ENCODE data around the gene MYH11. TPM values are rescaled to one million over a fixed set of nuclear protein-coding genes. Genes with fewer than 3 reads are reported as not detected.

MYH11 gene
- total and polyA plus RNA-seq, 2 donors (not counting 1 experiment from before 2014, with no cell fraction given): 1.3 to 14.5 TPM

DNA sequence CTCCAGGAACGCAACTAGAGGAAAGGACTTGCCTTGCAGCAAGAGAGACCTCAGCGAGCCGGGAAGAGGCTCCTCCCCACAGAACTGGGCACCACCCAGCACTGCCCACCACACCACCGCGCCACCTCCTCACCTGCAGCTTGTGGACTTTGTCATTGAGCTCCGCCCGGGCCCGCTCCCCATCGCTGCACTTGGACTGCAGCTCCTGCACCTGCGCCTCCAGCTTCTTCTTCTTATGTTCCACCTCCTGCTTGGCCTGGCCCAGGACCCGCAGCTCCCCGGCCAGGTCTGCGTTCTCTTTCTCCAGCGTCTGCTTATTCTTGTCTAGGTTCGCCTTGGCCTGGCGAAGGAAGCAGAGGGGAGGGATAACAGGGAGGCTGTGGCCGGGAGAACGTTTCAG is 130.1 kb downstream of the MYH11 start:
- Histone ChIP-seq H4K20me1 (ENCODE audit: control insufficient read depth, extremely low read depth, insufficient read depth, low read length) (no peaks in the 10 kb centered on the region), H3K9me3 (ENCODE audit: control insufficient read depth, insufficient read depth, low read depth, low read length) (no peaks in the 10 kb centered on the region), H3K36me3 (ENCODE audit: control insufficient read depth, insufficient read depth, low read length) (peaks cover 3% of the 10 kb centered on the region), H2AFZ (ENCODE audit: low read length) (no peak overlapping the region), H3K27ac (ENCODE audit: insufficient read depth, low read length) (no peak overlapping the region), H3K9ac (ENCODE audit: insufficient read depth, low read length) (no peak overlapping the region), H3K4me3 (replicated peaks in 1 of 4; ENCODE audit: control extremely low read depth in 1 of 4, insufficient read depth in 1 of 4, low read depth in 3 of 4, low read length in 4 of 4) (no peak overlapping the region), H3K27me3 (ENCODE audit: control insufficient read depth, insufficient read depth, low read length) (no peaks in the 10 kb centered on the region), H3K4me2 (ENCODE audit: extremely low read depth, insufficient read depth, low read length) (no peak overlapping the region), H3K79me2 (ENCODE audit: control insufficient read depth, insufficient read depth, low read length) (no peaks in the 10 kb centered on the region), H3K4me1 (ENCODE audit: control insufficient read depth, extremely low read depth, insufficient read depth, low read length) (no peaks in the 10 kb centered on the region)
- TF ChIP-seq EZH2 (IDR thresholded peaks at IDR 0.05; ENCODE audit: low read length, missing control alignments): no peak
- TF ChIP-seq, protein P1, sequence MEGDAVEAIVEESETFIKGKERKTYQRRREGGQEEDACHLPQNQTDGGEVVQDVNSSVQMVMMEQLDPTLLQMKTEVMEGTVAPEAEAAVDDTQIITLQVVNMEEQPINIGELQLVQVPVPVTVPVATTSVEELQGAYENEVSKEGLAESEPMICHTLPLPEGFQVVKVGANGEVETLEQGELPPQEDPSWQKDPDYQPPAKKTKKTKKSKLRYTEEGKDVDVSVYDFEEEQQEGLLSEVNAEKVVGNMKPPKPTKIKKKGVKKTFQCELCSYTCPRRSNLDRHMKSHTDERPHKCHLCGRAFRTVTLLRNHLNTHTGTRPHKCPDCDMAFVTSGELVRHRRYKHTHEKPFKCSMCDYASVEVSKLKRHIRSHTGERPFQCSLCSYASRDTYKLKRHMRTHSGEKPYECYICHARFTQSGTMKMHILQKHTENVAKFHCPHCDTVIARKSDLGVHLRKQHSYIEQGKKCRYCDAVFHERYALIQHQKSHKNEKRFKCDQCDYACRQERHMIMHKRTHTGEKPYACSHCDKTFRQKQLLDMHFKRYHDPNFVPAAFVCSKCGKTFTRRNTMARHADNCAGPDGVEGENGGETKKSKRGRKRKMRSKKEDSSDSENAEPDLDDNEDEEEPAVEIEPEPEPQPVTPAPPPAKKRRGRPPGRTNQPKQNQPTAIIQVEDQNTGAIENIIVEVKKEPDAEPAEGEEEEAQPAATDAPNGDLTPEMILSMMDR (conservative IDR thresholded peaks at IDR 0.05 in 1 of 2, IDR thresholded peaks at IDR 0.05 in 1 of 2; ENCODE audit: low read depth in 1 of 2, low read length in 2 of 2): no peak
- DNase-seq (ENCODE audit: low read depth in 2 of 2): no peak

DNA sequence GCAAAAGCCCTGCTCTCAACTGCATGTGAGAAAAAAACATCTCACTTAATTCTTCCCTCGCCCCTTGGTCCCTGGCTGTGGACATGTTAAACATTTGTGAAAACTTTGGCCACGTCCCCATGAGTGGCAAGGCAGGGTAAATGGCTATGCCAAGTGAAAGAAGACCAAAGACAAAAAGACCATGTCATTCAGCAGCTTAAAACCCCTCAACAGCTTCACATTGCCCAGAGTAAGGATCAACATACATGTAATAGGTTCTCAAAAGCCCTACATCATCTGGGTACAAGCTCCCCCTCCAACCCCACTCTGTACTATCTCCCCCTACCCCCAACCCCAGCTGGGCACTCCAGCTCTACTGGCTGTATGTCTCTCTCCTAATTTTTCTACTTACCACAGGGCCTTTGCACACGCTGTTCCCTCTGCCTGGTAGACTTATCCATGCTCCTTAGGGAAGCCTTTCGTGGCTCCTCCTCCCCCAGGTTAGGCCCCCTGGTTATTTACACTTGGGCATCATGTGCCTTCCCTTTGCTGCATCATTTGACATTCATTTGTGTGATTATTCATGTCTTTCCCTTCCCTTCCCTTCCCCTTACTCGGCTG is 131.1 kb downstream of the MYH11 start:
- Histone ChIP-seq H2AFZ (ENCODE audit: low read length) (no peak overlapping the region), H3K27me3 (ENCODE audit: control insufficient read depth, insufficient read depth, low read length) (no peaks in the 10 kb centered on the region), H3K4me2 (ENCODE audit: extremely low read depth, insufficient read depth, low read length) (no peak overlapping the region), H3K4me3 (replicated peaks in 1 of 4; ENCODE audit: control extremely low read depth in 1 of 4, insufficient read depth in 1 of 4, low read depth in 3 of 4, low read length in 4 of 4) (no peak overlapping the region), H3K36me3 (ENCODE audit: control insufficient read depth, insufficient read depth, low read length) (peaks cover 3% of the 10 kb centered on the region), H4K20me1 (ENCODE audit: control insufficient read depth, extremely low read depth, insufficient read depth, low read length) (no peaks in the 10 kb centered on the region), H3K9ac (ENCODE audit: insufficient read depth, low read length) (no peak overlapping the region), H3K9me3 (ENCODE audit: control insufficient read depth, insufficient read depth, low read depth, low read length) (no peaks in the 10 kb centered on the region), H3K27ac (ENCODE audit: insufficient read depth, low read length) (no peak overlapping the region), H3K4me1 (ENCODE audit: control insufficient read depth, extremely low read depth, insufficient read depth, low read length) (no peaks in the 10 kb centered on the region), H3K79me2 (ENCODE audit: control insufficient read depth, insufficient read depth, low read length) (no peaks in the 10 kb centered on the region)
- no peak for DNase-seq (ENCODE audit: low read depth in 2 of 2)
- TF ChIP-seq EZH2 (IDR thresholded peaks at IDR 0.05; ENCODE audit: low read length, missing control alignments): no peak
- TF ChIP-seq, protein P1 (conservative IDR thresholded peaks at IDR 0.05 in 1 of 2, IDR thresholded peaks at IDR 0.05 in 1 of 2; ENCODE audit: low read depth in 1 of 2, low read length in 2 of 2): no peak

DNA sequence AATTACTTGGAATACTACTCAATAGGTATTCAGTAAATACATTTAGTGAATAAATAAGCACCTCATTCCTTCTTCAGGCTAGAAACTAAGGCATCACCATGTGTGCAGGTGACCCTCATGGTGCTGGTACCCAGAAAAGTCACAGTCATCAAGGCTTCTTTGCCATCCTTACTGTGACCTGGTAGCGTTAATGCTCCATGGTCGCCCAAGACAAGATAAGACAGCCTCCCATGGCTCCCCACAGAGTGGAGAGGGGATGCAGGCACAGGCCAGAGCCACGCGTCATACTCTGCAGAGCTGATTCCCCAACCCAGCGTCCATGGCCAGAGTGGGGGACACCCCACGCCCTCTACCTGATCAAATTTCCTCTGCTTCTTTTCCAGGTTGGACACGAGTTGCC is 133.0 kb downstream of the MYH11 start:
- DNase-seq (ENCODE audit: low read depth in 2 of 2): no peak
- Histone ChIP-seq H3K9me3 (ENCODE audit: control insufficient read depth, insufficient read depth, low read depth, low read length) (no peaks in the 10 kb centered on the region), H2AFZ (ENCODE audit: low read length) (no peak overlapping the region), H4K20me1 (ENCODE audit: control insufficient read depth, extremely low read depth, insufficient read depth, low read length) (no peaks in the 10 kb centered on the region), H3K79me2 (ENCODE audit: control insufficient read depth, insufficient read depth, low read length) (no peaks in the 10 kb centered on the region), H3K4me2 (ENCODE audit: extremely low read depth, insufficient read depth, low read length) (no peak overlapping the region), H3K27ac (ENCODE audit: insufficient read depth, low read length) (no peak overlapping the region), H3K4me1 (ENCODE audit: control insufficient read depth, extremely low read depth, insufficient read depth, low read length) (no peaks in the 10 kb centered on the region), H3K4me3 (replicated peaks in 1 of 4; ENCODE audit: control extremely low read depth in 1 of 4, insufficient read depth in 1 of 4, low read depth in 3 of 4, low read length in 4 of 4) (no peak overlapping the region), H3K36me3 (ENCODE audit: control insufficient read depth, insufficient read depth, low read length) (peaks cover 3% of the 10 kb centered on the region), H3K27me3 (ENCODE audit: control insufficient read depth, insufficient read depth, low read length) (no peaks in the 10 kb centered on the region), H3K9ac (ENCODE audit: insufficient read depth, low read length) (no peak overlapping the region)
- TF ChIP-seq, protein P1 (conservative IDR thresholded peaks at IDR 0.05 in 1 of 2, IDR thresholded peaks at IDR 0.05 in 1 of 2; ENCODE audit: low read depth in 1 of 2, low read length in 2 of 2): no peak
- no peak for TF ChIP-seq EZH2 (IDR thresholded peaks at IDR 0.05; ENCODE audit: low read length, missing control alignments)

Measured in fibroblast of lung (primary cell).